Astrocyte of the spinal cord (primary cell): ENCODE data around the gene FCRL5.

Source experiments
- DNase-seq: peaks from one replicate; pipeline ENCODE4 v3.0.0; 2011; ENCODE audit warnings: low read depth, low spot score
- H3K4me3 ChIP-seq: 2 replicates; pipeline ENCODE4 v1.5.1; 2011; ENCODE audit warnings: low read depth, mild to moderate bottlenecking, low read length, moderate library complexity
- in situ Hi-C: cut with HindIII; loops from 2 replicates; pipeline ENCODE4 v1.10.0; 2017; ENCODE audit warnings: low sequenced_read_pairs
- TF ChIP-seq, protein P1 (sequence below): IDR thresholded peaks from 2 replicates; pipeline ENCODE4 v1.5.1; 2012; ENCODE audit warnings: low read depth, mild to moderate bottlenecking, low read length, inconsistent platforms

The FCRL5 gene

GRCh38 chr1:157551694-157552693 lies at the start of gene FCRL5:
TSS of gene FCRL5 (minus strand) at chr1:157552515. CDS start at chr1:157552362, 153 bp downstream.
- H3K4me3 ChIP-seq: no peak within 1 kb of the TSS
- in situ Hi-C loops: no loop called here
- TF ChIP-seq, protein P1, sequence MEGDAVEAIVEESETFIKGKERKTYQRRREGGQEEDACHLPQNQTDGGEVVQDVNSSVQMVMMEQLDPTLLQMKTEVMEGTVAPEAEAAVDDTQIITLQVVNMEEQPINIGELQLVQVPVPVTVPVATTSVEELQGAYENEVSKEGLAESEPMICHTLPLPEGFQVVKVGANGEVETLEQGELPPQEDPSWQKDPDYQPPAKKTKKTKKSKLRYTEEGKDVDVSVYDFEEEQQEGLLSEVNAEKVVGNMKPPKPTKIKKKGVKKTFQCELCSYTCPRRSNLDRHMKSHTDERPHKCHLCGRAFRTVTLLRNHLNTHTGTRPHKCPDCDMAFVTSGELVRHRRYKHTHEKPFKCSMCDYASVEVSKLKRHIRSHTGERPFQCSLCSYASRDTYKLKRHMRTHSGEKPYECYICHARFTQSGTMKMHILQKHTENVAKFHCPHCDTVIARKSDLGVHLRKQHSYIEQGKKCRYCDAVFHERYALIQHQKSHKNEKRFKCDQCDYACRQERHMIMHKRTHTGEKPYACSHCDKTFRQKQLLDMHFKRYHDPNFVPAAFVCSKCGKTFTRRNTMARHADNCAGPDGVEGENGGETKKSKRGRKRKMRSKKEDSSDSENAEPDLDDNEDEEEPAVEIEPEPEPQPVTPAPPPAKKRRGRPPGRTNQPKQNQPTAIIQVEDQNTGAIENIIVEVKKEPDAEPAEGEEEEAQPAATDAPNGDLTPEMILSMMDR: no peak
- DNase-seq: no peak

GRCh38 chr1:157600236-157600635 lies 47.9 kb upstream of the FCRL5 start:
- TF ChIP-seq, protein P1: no peak
- in situ Hi-C loops: no loop called here
- H3K4me3 ChIP-seq: no peak overlapping the region
- DNase-seq: no peak

DNA sequence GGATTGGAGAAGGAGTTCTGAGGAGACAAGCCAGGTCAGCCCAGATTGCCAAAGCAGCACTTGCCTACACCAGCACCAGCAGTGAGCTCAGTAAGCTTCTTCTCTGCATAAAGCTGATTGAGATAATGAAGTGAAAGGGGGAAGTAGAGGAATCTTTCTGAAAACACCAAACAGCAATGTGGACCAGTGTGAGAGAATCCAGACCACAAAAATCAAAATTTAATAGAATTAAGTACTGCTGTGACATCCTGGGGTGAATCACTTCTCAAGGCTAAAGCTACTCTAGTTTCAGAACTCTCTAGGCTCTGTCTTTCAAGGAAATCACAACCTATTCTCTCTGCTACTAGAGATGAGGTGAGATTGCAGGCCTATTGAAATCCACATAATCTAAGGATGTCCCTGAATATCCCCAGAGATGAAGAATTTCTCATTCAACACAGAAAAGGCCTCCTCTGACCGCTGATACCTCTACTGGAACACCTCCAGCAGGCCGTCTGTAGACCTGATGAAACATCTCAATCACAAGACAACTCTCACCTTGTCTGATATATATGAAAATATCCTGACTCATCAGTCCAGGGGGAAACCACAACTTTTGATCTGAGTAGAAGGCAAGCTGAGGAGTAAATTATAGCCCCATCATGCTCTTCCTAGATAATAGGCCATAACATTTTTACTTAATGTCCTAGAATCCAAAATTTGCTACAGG lies 45.8 kb upstream of the FCRL5 start, which contains the start of gene FCRL4:
Gene FCRL4 (minus strand): TSS at position 127 of the 709 bp plus-strand sequence. CDS start 141 bp downstream, outside the sequence.
- TF ChIP-seq, protein P1: no peak
- H3K4me3 ChIP-seq: no peak within 1 kb of the TSS
- in situ Hi-C loops: no loop called here
- DNase-seq: no peak

DNA sequence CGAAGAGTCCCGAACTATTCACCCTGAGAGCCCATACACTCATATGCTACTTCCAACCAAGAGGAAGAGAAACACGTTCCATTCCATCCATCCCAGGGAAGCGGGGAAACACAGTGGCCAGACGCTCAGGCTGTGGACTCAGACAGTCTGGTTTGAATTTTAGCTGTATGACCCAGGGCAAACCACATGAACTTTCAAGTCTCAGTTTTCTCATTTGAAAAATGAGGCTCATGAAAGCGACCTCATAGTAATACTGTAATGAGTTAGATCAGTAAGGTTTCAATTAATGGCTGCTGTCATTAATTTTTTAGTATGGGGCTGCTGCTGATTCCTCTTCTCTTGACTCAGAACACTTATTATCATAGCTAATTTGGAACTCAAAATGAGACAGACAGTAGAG lies 44.1 kb upstream of the FCRL5 start:
- TF ChIP-seq, protein P1: no peak
- H3K4me3 ChIP-seq: no peak overlapping the region
- no peak for DNase-seq
- in situ Hi-C loops: no loop called here

- in situ Hi-C loops: no loop called here
- TF ChIP-seq, protein P1: no peak
- DNase-seq: no peak
- no peak overlapping the region for H3K4me3 ChIP-seq
These were observed 43.0 kb upstream of the FCRL5 start for GRCh38 chr1:157595356-157595755.

GRCh38 chr1:157585984-157586383 lies 33.7 kb upstream of the FCRL5 start:
- no peak overlapping the region for H3K4me3 ChIP-seq
- TF ChIP-seq, protein P1: no peak
- in situ Hi-C loops: no loop called here
- no peak for DNase-seq
